Heart right ventricle (tissue), 16 donors: ENCODE measurements around the gene RALGAPA1. TPM values are rescaled to one million over a fixed set of nuclear protein-coding genes. Genes with fewer than 3 reads are reported as not detected.
A peak's percentile ranks its signal among the peaks of the same experiment; 100 is the strongest.

Experiments used
- ATAC-seq, 8 donors: fragments of 200-7000 bp; cut with Tn5 transposase; one replicate each; pipeline ENCODE4 v1.9.1; 2020; ENCODE audit warnings: mild to moderate bottlenecking in 8 of 8, moderate library complexity in 8 of 8, moderate number of reproducible peaks in 1 of 8
- DNase-seq, 2 donors: peaks; one replicate each; pipeline ENCODE4 v3.0.0-alpha.2; 2020
- H3K27ac ChIP-seq, 10 donors: fragments of 200-600 bp; sonication (generic) in 2 of 10; one replicate each; pipeline versions ENCODE4 v1.5.0 to v1.8.0; 2020 to 2022; ENCODE audit warnings: mild to moderate bottlenecking in 3 of 10
- H3K27me3 ChIP-seq, 7 donors: fragments of 200-600 bp; one replicate each; pipeline ENCODE4 v1.8.0; 2021 to 2022; ENCODE audit warnings: mild to moderate bottlenecking in 2 of 7
- H3K36me3 ChIP-seq, 9 donors: fragments of 200-600 bp; sonication (generic) in 1 of 9; one replicate each; pipeline versions ENCODE4 v1.5.0 to v1.8.0; 2020 to 2022; ENCODE audit warnings: mild to moderate bottlenecking in 2 of 9
- H3K4me1 ChIP-seq, 9 donors: fragments of 200-600 bp; sonication (generic) in 1 of 9; one replicate each; pipeline versions ENCODE4 v1.5.0 to v1.8.0; 2020 to 2022; ENCODE audit warnings: mild to moderate bottlenecking in 4 of 9
- H3K4me3 ChIP-seq, 10 donors: fragments of 200-600 bp; sonication (generic) in 2 of 10; one replicate each; pipeline versions ENCODE4 v1.5.0 to v1.8.0; 2020 to 2022; ENCODE audit warnings: mild to moderate bottlenecking in 7 of 10, moderate library complexity in 2 of 10
- H3K9me3 ChIP-seq, 11 donors: fragments of 200-600 bp in 10 of 11; sonication (generic) in 2 of 11; one replicate each; pipeline versions ENCODE4 v1.5.0 to v1.8.0; 2013 to 2022; ENCODE audit warnings: mild to moderate bottlenecking in 2 of 11, control low read depth in 1 of 11, moderate library complexity in 1 of 11
- CTCF ChIP-seq, 9 donors: fragments of 200-600 bp; sonication (generic) in 2 of 9; IDR thresholded peaks; one replicate each; pipeline versions ENCODE4 v1.5.0 to v1.8.0; 2021 to 2022; ENCODE audit warnings: antibody characterized with exemption in 9 of 9, mild to moderate bottlenecking in 5 of 9, moderate library complexity in 1 of 9
- WGBS, 2 donors: extraction: QIAGEN DNeasy Blood & Tissue Kit; methylation state at CpG; one replicate each; pipeline ENCODE4 v1.1.7; 2013; ENCODE audit warnings: inconsistent platforms in 1 of 2; 5-methylcytosine and 5-hydroxymethylcytosine counted together
- intact Hi-C, 10 donors: fragments of 100-400 bp; cut with DNase I; formaldehyde crosslinking; loops; one replicate each; pipeline versions ENCODE4 v1.11.1 to v1.14.2; 2022
- polyA plus RNA-seq, 2 donors: library from polyadenylated mRNA; stranded (reverse); fragments of 200-250 nt; gene quantifications; one replicate each; pipeline ENCODE4 v1.2.3, GENCODE V29; 2013
- total RNA-seq, 10 donors: library from RNA; stranded (reverse); fragmentation: NEBNext Ultra II Directional in 3 of 10; extraction: Animal tissue kit (Norgen Biotek cat#: 25700) in 3 of 10; gene quantifications; one replicate each; pipeline versions ENCODE4 v1.2.1 to v1.2.4, GENCODE V29; 2021 to 2023
- donor health status: Arrhythmogenic right ventricular cardiomyopathy.
- donor health status: ischemic (EF 13 %, LVEDD 7.1; RV severe dilation, severe dysfunction).
- donor health status: healthy with polysubstance abuse.
- donor health status: DM: no; HTN: yes; CAD: no.
- donor health status: DM: no; HTN: no; CAD: no.
- donor health status: ischemic (EF 25% LVEDD 6.9; RV normal size, moderate dysfunction).
- donor health status: ischemic (EF 25% LVEDD 5.7; RV mildly dilated, moderate dysfunction).
- donor health status: healthy.
- donor health status: DM: yes; HTN: yes; CAD: no.
- donor health status: Ischemic cardiomyopathy.
- donor health status: ischemic (EF 35%, LVEDD 5.7; RV mildly dilated, moderate dysfunction).
- donor health status: nonischemic (EF 11% LVEDD 7.7; RV severe dilation, severe dysfunction).
- donor health status: DM: yes; HTN: yes; CAD: no.
- donor health status: PGD.
- donor health status: ischemic (EF 29% LVEDD 5.4; RV normal size, mild dysfunction).
- donor health status: nonischemic (EF 23%, LVEDD 6.1; RV moderate dilation, normal function).

The RALGAPA1 gene
- total and polyA plus RNA-seq, 12 donors: 7.9 to 43.6 (median 35.3) TPM

GRCh38 chr14:35807131-35807961 lies 1.7 kb downstream of the RALGAPA1 start:
- DNase-seq: no peak
- intact Hi-C loops: no loop called here
- TF ChIP-seq CTCF (IDR thresholded peaks at IDR 0.05): no peak
- Histone ChIP-seq H3K9me3 (no peaks in the 10 kb centered on the region), H3K27ac (no peak overlapping the region), H3K4me3 (peak overlapping the region in 9 of 10 donors; percentile 60 to 92 (median 78)), H3K27me3 (no peaks in the 10 kb centered on the region), H3K4me1 (peaks cover 0 to 38% (median 29%) of the 10 kb centered on the region in 9 donors), H3K36me3 (peaks cover 0 to 4% (median 0%) of the 10 kb centered on the region in 9 donors)
- WGBS, 2 donors: 71 to 73% methylated on average over 8 of the region's 8 CpGs
- ATAC-seq: no peak

- Histone ChIP-seq H3K36me3 (peaks cover 0 to 4% (median 0%) of the 10 kb centered on the region in 9 donors), H3K4me1 (peaks cover 0 to 38% (median 31%) of the 10 kb centered on the region in 9 donors), H3K27me3 (no peaks in the 10 kb centered on the region), H3K27ac (no peak overlapping the region), H3K9me3 (no peaks in the 10 kb centered on the region), H3K4me3 (peak overlapping the region in 1 of 10 donors; percentile 75)
- no peak for ATAC-seq
- intact Hi-C loops: no loop called here
- no peak for DNase-seq
- WGBS, 2 donors: 92% methylated on average over 2 of the region's 2 CpGs
- TF ChIP-seq CTCF (IDR thresholded peaks at IDR 0.05): no peak
Measured at GRCh38 chr14:35806006-35806907, 2.8 kb downstream of the RALGAPA1 start.

- no peak overlapping the region for H3K4me3 ChIP-seq
- no peaks in the 10 kb centered on the region for H3K27me3 ChIP-seq
- 96 to 99% methylated on average over 6 of the region's 6 CpGs for WGBS, 2 donors
- intact Hi-C loops: no loop called here
- H3K9me3 ChIP-seq: no peaks in the 10 kb centered on the region
- DNase-seq (no peak), ATAC-seq (no peak)
- H3K36me3 ChIP-seq: no peaks in the 10 kb centered on the region
- peaks cover 0 to 22% (median under 1%) of the 10 kb centered on the region in 9 donors for H3K4me1 ChIP-seq
- H3K27ac ChIP-seq: no peak overlapping the region
- TF ChIP-seq CTCF (IDR thresholded peaks at IDR 0.05): no peak
Measured at GRCh38 chr14:35797796-35798195, 11.3 kb downstream of the RALGAPA1 start.

- H3K27ac ChIP-seq: no peak overlapping the region
- H3K9me3 ChIP-seq: no peaks in the 10 kb centered on the region
- no peak for ATAC-seq
- no peak for DNase-seq
- peaks cover 0 to 28% (median 4%) of the 10 kb centered on the region in 9 donors for H3K4me1 ChIP-seq
- 94 to 95% methylated on average over 4 of the region's 4 CpGs for WGBS, 2 donors
- TF ChIP-seq CTCF (IDR thresholded peaks at IDR 0.05): no peak
- no peaks in the 10 kb centered on the region for H3K27me3 ChIP-seq
- intact Hi-C loops: no loop called here
- no peaks in the 10 kb centered on the region for H3K36me3 ChIP-seq
- H3K4me3 ChIP-seq: no peak overlapping the region
Measured at GRCh38 chr14:35789651-35790050, 19.4 kb downstream of the RALGAPA1 start.
